ENCODE measurements around the gene CEP70.
"Not testable (repeated sequence)": the region's sequence is repeated elsewhere in the genome, so short reads cannot be mapped to it uniquely, and the experiment has no call there.

CEP70 gene, protein sequence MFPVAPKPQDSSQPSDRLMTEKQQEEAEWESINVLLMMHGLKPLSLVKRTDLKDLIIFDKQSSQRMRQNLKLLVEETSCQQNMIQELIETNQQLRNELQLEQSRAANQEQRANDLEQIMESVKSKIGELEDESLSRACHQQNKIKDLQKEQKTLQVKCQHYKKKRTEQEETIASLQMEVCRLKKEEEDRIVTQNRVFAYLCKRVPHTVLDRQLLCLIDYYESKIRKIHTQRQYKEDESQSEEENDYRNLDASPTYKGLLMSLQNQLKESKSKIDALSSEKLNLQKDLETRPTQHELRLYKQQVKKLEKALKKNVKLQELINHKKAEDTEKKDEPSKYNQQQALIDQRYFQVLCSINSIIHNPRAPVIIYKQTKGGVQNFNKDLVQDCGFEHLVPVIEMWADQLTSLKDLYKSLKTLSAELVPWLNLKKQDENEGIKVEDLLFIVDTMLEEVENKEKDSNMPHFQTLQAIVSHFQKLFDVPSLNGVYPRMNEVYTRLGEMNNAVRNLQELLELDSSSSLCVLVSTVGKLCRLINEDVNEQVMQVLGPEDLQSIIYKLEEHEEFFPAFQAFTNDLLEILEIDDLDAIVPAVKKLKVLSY

GRCh38 chr3:138594150-138594934, at the start of gene CEP70:
TSS of gene CEP70 (minus strand) at chr3:138594260. CDS start at chr3:138572927, 21,333 bp downstream.
- no peak for DNase-seq

- no peak for DNase-seq
These were observed 48.8 kb upstream of the CEP70 start for GRCh38 chr3:138642927-138643253.

DNA sequence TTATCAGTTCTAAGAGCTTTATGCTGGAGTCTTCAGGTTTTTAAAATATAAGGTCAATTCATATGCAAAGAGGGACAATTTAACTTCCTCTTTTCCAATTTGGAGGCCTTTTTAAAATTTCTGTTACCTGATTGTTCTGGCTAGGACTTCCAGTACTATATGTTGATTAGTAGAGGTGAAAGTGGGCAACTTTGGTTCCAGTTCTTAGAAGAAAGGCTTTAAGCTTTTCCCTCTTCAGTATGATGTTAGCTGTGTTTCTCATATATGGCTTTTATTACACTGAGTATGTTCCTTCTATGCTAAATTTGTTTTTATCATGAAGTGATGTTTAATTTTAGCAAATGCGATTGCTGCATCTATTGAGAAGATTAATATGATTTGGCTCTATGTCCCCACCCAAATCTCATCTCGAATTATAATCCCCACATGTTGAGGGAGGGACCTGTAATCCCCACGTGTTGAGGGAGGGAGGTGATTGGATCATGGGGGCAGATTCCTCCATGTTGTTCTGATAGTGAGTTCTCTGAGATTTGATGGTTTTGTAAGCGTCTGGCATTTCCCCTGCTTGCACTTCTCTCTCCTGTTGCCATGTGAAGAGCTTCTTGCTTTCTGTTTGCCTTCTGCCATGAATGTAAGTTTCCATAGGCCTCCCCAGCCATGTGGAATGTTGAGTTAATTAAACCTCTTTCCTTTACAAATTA, 48.3 kb upstream of the CEP70 start:
- no peak for DNase-seq

- no peak for DNase-seq
These were observed 46.5 kb upstream of the CEP70 start for GRCh38 chr3:138640537-138640936.

DNA sequence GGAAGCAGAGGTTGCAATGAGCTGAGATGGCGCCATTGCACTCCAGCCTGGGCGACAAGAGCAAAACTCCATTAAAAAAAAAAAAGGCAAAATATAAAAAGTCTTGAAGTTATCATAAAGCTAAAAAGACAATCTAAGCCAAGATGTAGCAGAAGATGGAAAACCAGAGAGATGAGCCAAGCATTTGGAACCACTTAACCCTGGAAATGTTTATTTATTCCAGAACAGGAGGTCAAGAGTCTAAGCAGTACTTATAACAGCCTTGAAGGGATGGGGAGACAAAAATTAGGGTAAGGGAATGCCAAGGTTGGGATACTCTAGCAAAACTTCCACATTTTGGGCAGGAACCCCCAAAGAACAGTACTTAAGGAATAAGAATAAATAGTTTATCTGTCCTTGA, 44.6 kb upstream of the CEP70 start:
- no peak for DNase-seq

DNA sequence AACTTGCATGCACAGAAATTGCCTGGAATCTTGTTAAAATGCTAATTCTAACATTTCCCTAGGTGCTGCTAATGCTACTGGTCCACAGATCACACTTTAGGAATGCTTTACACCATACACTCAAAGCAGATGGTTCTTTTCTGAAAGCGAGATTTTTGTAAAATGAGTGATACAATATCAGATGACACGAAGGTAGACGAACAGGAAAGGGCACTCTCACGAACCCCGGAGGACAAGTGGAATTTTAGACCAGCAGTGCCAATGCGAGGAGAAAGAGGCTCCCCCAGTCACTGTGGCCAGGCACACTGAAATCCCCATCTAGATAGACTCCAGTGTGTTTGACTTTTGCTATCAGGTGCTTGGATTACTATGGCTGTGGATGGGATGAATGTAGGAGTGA, 35.5 kb upstream of the CEP70 start:
- no peak for DNase-seq

DNA sequence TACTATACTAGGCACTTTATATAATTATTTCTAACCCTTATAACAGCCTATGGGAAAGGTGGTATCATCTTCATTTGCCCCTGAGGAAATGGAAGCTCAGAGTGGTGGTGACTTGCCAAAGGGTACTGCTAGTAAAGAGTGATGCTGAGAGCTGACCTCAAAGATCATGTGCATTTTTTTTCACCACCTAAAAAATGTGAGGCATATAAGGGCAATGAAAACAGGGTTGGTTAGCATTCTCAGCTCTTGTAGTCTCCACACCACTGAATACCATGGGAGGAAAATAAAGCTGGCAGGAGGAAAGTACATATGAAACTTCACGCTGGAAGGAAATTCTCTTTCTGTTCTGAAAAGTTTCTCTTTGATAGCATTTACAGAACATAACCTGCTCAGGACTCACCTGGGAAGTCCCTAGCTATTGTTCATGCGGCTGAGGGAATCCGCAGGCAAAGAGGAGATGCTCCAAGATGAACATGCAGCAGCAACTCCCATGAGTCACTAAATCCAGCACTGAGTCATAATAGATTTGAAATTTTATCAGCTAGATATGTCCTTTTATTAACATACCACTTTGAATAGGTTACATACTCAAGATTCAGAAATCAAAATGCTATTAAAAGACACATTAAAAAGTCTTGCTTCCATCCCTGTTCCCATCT, 31.8 kb upstream of the CEP70 start:
- DNase-seq: no peak

GRCh38 chr3:138624518-138624917, 30.5 kb upstream of the CEP70 start:
- DNase-seq: no peak

DNA sequence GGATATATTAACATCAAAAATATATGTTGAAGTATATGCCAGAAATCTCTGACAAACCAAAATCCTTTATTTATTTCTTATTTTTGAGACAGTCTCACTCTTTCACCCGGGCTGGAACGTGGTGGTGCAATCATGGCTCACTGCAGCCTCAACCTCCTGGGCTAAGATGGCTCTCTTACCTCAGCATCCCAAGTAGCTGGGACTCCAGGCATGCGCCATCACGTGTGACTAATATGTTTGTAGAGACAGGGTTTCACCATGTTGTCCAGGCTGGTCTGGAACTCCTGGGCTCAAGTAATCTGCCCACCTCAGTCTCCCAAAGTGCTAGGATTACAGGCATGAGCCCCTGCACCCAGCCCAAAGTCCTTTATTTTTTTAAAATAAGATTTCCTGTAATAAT, 26.4 kb upstream of the CEP70 start:
- DNase-seq: no peak

DNA sequence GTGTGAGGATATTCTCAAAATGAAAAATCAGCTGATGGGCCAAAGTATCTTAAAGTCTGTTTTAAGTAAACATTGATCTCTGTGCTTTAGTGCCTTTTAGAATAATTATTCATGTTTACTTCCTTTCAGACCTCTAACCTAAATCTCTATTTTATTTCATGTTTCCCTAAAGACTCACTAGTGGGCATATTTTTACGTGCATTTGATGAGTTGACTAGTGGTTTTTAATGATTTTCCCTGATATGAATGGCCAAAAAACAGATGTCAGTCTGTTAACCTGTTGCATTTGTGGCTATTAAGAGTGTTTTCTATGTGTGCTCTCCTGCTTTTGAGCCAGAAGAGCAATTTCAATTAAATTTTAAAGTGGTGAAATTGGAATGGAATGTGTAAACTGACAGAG, 21.4 kb upstream of the CEP70 start:
- no peak for DNase-seq

- DNase-seq: no peak
These were observed 15.8 kb upstream of the CEP70 start for GRCh38 chr3:138609898-138610266.

DNA sequence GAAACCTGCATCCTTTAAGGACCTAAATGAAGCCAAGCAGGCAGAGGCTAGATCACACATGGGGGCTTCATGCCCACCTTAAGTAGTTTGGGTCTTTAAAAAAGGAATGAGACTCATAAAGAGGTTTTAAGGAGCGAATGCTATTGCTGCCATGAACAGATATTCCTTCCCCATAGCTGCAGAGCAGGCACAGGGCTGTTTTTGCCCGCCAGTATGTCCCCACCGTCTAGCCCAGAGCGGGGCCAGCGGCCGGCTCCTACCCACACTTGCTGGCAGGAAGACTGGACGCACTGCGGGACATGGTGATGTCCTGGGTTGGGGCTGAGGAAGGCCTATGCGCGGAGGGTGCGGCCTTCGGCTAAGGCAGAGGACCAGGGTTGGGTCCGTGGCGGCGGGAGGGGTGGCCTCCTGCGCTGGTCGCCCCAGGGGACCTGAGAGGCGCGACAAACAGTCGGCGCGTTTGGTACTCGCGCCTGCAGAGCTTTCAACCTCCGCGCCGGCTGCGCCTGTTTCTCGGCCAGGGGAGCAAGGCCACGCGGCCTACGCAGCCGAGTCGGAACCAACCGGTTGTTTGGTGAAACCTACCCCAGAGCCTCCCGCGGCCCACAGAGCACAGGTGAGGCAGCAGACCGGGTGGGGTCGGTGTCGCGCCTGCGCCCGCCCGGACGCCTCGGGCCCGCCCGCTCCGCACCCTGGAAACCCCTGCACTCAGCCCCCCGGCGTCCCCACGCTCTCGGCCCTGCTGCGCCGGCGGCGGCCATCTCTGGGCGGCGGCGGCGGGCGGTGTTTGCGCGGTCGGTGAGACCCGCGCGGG, 14.5 kb upstream of the CEP70 start, which contains the start of gene FAIM:
Gene FAIM (plus strand): TSS at position 450 of the 814 bp plus-strand sequence. CDS start 10,956 bp downstream, outside the sequence.
- peak; percentile 71 for DNase-seq

- DNase-seq: not testable (repeated sequence)
These were observed 10.1 kb upstream of the CEP70 start for GRCh38 chr3:138604106-138604595.

DNA sequence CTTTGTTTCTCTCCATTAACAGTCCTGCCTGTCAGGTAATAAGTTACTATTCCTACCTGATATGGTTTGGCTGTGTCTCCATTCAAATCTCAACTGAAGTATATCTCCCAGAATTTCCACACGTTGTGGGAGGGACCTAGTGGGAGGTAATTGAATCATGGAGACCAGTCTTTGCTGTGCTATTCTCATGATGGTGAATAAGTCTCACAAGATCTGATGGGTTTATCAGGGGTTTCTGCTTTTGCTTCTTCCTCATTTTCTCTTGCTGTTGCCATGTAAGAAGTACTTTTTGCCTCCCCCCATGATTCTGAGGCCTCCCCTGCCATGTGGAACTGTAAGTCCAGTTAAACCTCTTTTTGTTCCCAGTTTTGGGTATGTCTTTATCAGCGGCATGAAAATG, 7.6 kb upstream of the CEP70 start:
- DNase-seq: not testable (repeated sequence)

DNA sequence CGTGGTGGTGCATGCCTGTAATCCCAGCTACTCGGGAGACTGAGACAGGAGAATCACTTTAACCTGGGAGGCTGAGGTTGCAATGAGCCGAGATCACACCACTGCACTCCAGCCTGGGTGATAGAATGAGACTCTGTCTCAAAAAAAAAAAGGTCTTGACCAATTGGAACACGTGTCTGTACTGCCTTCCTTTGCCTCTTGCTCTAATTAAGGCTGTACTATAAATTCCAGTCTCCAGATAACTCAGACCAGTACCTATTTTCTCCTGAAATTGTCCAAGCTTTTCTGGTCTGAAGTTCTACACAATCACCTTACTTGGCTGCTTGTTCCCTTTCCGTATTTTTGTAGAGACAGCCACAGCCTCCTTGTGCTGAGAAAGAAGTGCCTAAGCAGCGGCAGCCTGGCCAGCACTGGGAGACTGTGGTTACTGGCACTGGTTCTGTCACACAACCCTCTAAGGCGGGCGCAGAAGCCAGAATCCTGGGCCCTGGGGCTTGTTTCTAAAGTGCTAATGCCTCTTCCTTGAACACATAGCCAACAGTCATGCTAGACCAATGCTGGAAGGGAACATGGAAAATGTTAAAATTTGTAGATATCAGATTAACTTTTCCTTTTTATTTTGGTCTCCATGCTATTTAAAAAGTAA, 6.2 kb upstream of the CEP70 start:
- DNase-seq: no peak

- DNase-seq: no peak
These were observed 4.5 kb upstream of the CEP70 start for GRCh38 chr3:138598534-138598933.

DNA sequence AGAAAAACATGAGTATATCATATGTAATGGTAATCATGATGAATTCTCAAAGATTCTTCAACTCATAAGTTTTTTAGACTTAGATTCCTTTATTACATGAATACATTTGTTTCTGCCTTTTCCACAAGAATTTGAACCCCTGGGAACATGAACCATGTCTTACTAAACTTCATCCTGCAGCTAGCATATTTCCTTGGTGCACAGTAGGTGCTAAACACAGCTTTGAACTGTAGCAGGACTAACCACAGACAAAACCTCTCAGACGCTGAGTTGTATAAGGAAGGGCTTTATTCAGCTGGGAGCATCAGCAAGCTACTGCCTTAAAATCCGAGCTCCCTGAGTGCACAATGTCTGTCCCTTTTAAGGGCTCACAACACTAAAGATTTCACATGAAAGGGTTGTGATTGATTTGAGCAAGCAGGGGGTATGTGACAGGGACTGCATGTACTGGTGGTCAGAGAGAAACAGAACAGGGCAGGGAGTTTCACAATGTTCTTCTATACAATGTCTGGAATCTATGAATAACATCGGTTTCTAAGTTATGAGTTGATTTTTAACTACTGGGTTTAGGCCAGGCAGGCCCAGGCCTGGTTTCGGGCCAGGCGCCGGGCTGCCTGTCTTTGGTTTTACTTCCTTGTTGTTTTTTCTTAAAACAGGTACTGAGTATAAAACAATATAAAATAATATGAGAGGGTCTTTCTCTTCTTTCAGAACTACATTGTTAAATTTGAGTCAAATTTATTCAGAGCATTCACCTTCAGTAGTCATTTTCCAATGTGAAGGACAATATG, 3.3 kb upstream of the CEP70 start:
- DNase-seq: not testable (repeated sequence)

DNA sequence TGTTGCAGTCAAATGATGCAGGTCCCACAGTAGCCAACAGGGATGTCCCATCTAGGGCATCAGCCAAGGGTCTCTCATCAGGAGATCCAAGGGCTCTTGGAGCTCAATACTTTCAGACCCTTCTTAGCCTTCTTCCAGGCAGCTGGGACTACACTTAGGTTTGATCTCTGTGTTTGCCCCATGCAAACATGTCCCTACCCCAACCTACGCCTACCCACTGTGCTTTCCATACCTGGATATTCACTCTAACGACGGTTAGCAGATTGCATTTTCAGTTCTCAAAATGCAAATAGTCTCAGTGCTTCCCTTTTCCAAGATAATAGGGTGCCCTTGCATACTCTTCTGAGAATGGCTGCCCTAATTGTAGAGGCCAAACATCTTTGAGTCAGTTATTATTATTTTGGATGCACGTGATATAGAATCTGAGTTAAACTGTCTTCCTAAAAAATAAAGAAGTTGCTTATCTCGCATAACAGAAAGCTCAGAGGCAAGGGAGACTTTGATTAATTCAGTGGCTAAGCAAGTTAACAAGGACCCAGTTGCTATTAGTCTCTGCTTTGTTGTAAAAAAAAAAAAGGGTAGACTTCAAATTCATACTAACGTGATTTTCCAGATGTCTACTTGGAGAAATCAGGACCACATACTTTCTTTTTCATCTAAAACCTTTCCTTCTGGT, 1.0 kb upstream of the CEP70 start:
- DNase-seq: no peak

- DNase-seq: no peak
These were observed 441 bp downstream of the CEP70 start for GRCh38 chr3:138593488-138594149.

Data from DMS79 (cell line).